Stomach (tissue), 4 donors: Measurements from ENCODE around the gene CADM4.

Experiments
- POLR2A ChIP-seq, 4 donors: fragments of 450-650 bp; IDR thresholded peaks; one replicate each; pipeline ENCODE4 v1.6.1; 2016; ENCODE audit warnings: antibody characterized with exemption in 4 of 4, control low read depth in 2 of 4, mild to moderate bottlenecking in 1 of 4, moderate library complexity in 1 of 4
- TF ChIP-seq, protein P1 (sequence below), 7 experiments: fragments of 450-650 bp in 4 of 7; fragments of 200-600 bp in 3 of 7; sonication (generic) in 3 of 7; IDR thresholded peaks; one replicate each; pipeline ENCODE4 v1.5.1; 2016 to 2019; ENCODE audit warnings: antibody characterized with exemption in 7 of 7, control low read depth in 2 of 7, mild to moderate bottlenecking in 1 of 7

GRCh38 chr19:43597876-43598275 is 41.8 kb downstream of the CADM4 start:
- TF ChIP-seq, protein P1, sequence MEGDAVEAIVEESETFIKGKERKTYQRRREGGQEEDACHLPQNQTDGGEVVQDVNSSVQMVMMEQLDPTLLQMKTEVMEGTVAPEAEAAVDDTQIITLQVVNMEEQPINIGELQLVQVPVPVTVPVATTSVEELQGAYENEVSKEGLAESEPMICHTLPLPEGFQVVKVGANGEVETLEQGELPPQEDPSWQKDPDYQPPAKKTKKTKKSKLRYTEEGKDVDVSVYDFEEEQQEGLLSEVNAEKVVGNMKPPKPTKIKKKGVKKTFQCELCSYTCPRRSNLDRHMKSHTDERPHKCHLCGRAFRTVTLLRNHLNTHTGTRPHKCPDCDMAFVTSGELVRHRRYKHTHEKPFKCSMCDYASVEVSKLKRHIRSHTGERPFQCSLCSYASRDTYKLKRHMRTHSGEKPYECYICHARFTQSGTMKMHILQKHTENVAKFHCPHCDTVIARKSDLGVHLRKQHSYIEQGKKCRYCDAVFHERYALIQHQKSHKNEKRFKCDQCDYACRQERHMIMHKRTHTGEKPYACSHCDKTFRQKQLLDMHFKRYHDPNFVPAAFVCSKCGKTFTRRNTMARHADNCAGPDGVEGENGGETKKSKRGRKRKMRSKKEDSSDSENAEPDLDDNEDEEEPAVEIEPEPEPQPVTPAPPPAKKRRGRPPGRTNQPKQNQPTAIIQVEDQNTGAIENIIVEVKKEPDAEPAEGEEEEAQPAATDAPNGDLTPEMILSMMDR (IDR thresholded peaks at IDR 0.05), result no peak
- no peak for TF ChIP-seq POLR2A (IDR thresholded peaks at IDR 0.05)
